SU-DHL-6 (cell line): ENCODE results near the gene ASPRV1.

Experiments
- H2AFZ ChIP-seq: fragments of 200-600 bp; sonication (generic); 2 replicates; pipeline ENCODE4 v1.6.1; 2014; ENCODE audit warnings: low read depth, mild to moderate bottlenecking, moderate library complexity, mixed read lengths, antibody characterized with exemption, low read length; ENCODE audit not compliant: severe bottlenecking
- H3F3A ChIP-seq: fragments of 200-600 bp; shearing (Covaris generic); 2 replicates; pipeline ENCODE4 v1.6.0; 2016; ENCODE audit warnings: antibody characterized with exemption, mild to moderate bottlenecking; ENCODE audit not compliant: insufficient read depth
- H3K27ac ChIP-seq: fragments of 200-600 bp; sonication (generic); 2 replicates; pipeline ENCODE4 v1.5.1; 2016; ENCODE audit warnings: low read depth, mild to moderate bottlenecking, low read length, moderate library complexity, mixed read lengths
- H3K27me3 ChIP-seq: fragments of 200-600 bp; sonication (generic), shearing (Covaris generic); 2 replicates; pipeline ENCODE4 v1.6.0; 2014; ENCODE audit warnings: mild to moderate bottlenecking, low read length
- H3K36me3 ChIP-seq: fragments of 200-600 bp; sonication (generic); 2 replicates; pipeline ENCODE4 v1.6.1; 2014; ENCODE audit warnings: mild to moderate bottlenecking, low read length, mixed read lengths
- H3K4me2 ChIP-seq: fragments of 300-600, 200-600 bp; shearing (Covaris generic), sonication (generic); 2 replicates; pipeline ENCODE4 v1.6.0; 2014; ENCODE audit warnings: low read length, low read depth, mild to moderate bottlenecking; ENCODE audit not compliant: poor library complexity, severe bottlenecking
- H3K4me3 ChIP-seq: fragments of 200-600 bp; sonication (generic); 2 replicates; pipeline ENCODE4 v1.5.1; 2014; ENCODE audit warnings: antibody characterized with exemption, low read length, mild to moderate bottlenecking, mixed read lengths; ENCODE audit not compliant: insufficient read depth, poor library complexity, severe bottlenecking
- H3K79me2 ChIP-seq: fragments of 200-600 bp; sonication (generic); 2 replicates; pipeline ENCODE4 v1.6.1; 2014; ENCODE audit warnings: mild to moderate bottlenecking, low read length, moderate library complexity; ENCODE audit not compliant: insufficient read depth
- H3K9ac ChIP-seq: fragments of 200-600 bp; sonication (generic); 2 replicates; pipeline ENCODE4 v1.7.0; 2014; ENCODE audit warnings: mild to moderate bottlenecking, low read length
- H3K9me2 ChIP-seq: fragments of 200-600 bp; sonication (generic); replicated peaks from 2 replicates; pipeline ENCODE4 v1.6.1; 2014; ENCODE audit warnings: low read length; ENCODE audit not compliant: insufficient read depth
- H3K9me3 ChIP-seq: fragments of 200-600 bp; sonication (generic); 2 replicates; pipeline ENCODE4 v1.6.1; 2014; ENCODE audit warnings: low read length, mixed read lengths; ENCODE audit not compliant: insufficient read depth
- H4K20me1 ChIP-seq: fragments of 200-600 bp; sonication (generic); 2 replicates; pipeline ENCODE4 v1.6.1; 2014; ENCODE audit warnings: low read depth, mild to moderate bottlenecking, antibody characterized with exemption, low read length, moderate library complexity, mixed read lengths
- CTCF ChIP-seq: fragments of 200-600 bp; sonication (generic); IDR thresholded peaks from one replicate; pipeline ENCODE4 v1.5.1; 2017; ENCODE audit warnings: antibody characterized with exemption, mild to moderate bottlenecking, low read length, moderate library complexity; ENCODE audit not compliant: insufficient read depth, poor library complexity, severe bottlenecking
- EZH2phosphoT487 ChIP-seq: fragments of 200-600 bp; sonication (generic), shearing (Covaris generic); conservative IDR thresholded peaks from 2 replicates; pipeline ENCODE4 v1.6.1; 2018; ENCODE audit warnings: mild to moderate bottlenecking, antibody characterized with exemption, low read length, moderate library complexity, mixed read lengths

ASPRV1 gene

GRCh38 chr2:69959425-69959824, 2.0 kb downstream of the ASPRV1 start:
- Histone ChIP-seq H3F3A (no peaks in the 10 kb centered on the region), H3K27ac (no peak overlapping the region)

GRCh38 chr2:69958480-69958879, 3.0 kb downstream of the ASPRV1 start:
- H3F3A ChIP-seq, result no peaks in the 10 kb centered on the region
- TF ChIP-seq CTCF (no peak), EZH2phosphoT487 (no peak)
- H4K20me1 ChIP-seq, result no peaks in the 10 kb centered on the region

More at GRCh38 chr2:69959425-69959824, 2.0 kb downstream of the ASPRV1 start:
- no peaks in the 10 kb centered on the region for H3K79me2 ChIP-seq
- H3K9me3 ChIP-seq, result no peaks in the 10 kb centered on the region
- H4K20me1 ChIP-seq, result no peaks in the 10 kb centered on the region
- no peaks in the 10 kb centered on the region for H3K9me2 ChIP-seq
- no peak overlapping the region for H2AFZ ChIP-seq
- no peak overlapping the region for H3K9ac ChIP-seq
- TF ChIP-seq EZH2phosphoT487 (no peak), CTCF (no peak)
- no peaks in the 10 kb centered on the region for H3K36me3 ChIP-seq
- H3K4me2 ChIP-seq, result no peak overlapping the region
- H3K27me3 ChIP-seq, result no peaks in the 10 kb centered on the region
- H3K4me3 ChIP-seq, result no peak overlapping the region

GRCh38 chr2:69957965-69958364, 3.5 kb downstream of the ASPRV1 start:
- Histone ChIP-seq H3K36me3 (no peaks in the 10 kb centered on the region), H3K9ac (no peak overlapping the region), H3K9me2 (no peaks in the 10 kb centered on the region), H3K4me2 (no peak overlapping the region), H3K4me3 (no peak overlapping the region), H3F3A (no peaks in the 10 kb centered on the region), H3K79me2 (no peaks in the 10 kb centered on the region), H3K27me3 (no peaks in the 10 kb centered on the region), H4K20me1 (no peaks in the 10 kb centered on the region), H3K9me3 (no peaks in the 10 kb centered on the region), H2AFZ (no peak overlapping the region), H3K27ac (no peak overlapping the region)
- TF ChIP-seq EZH2phosphoT487, result no peak
- no peak for TF ChIP-seq CTCF

More at GRCh38 chr2:69958480-69958879, 3.0 kb downstream of the ASPRV1 start:
- H3K4me2 ChIP-seq, result no peak overlapping the region
- no peaks in the 10 kb centered on the region for H3K27me3 ChIP-seq
- no peaks in the 10 kb centered on the region for H3K9me3 ChIP-seq
- H3K27ac ChIP-seq, result no peak overlapping the region
- no peak overlapping the region for H2AFZ ChIP-seq
- H3K9me2 ChIP-seq, result no peaks in the 10 kb centered on the region
- no peak overlapping the region for H3K4me3 ChIP-seq
- no peaks in the 10 kb centered on the region for H3K79me2 ChIP-seq
- no peaks in the 10 kb centered on the region for H3K36me3 ChIP-seq
- H3K9ac ChIP-seq, result no peak overlapping the region
